Endodermal cell (in vitro differentiated cells): Measurements from ENCODE around the gene INTS1. TPM values are rescaled to one million over a fixed set of nuclear protein-coding genes. Genes with fewer than 3 reads are reported as not detected.

Source experiments
- DNase-seq: peaks from one replicate; pipeline ENCODE4 v3.0.0-alpha.2; 2017
- H3K27ac ChIP-seq: 2 replicates; pipeline ENCODE4 v1.5.1; 2013; ENCODE audit warnings: mild to moderate bottlenecking, low read depth, low read length, moderate library complexity
- H3K27me3 ChIP-seq: 2 replicates; pipeline ENCODE4 v1.6.1; 2013; ENCODE audit warnings: mild to moderate bottlenecking, low read length, moderate library complexity; ENCODE audit not compliant: insufficient read depth, control insufficient read depth, poor library complexity, severe bottlenecking
- H3K36me3 ChIP-seq: 2 replicates; pipeline ENCODE4 v1.7.0; 2013; ENCODE audit warnings: mild to moderate bottlenecking, low read length, moderate library complexity; ENCODE audit not compliant: control insufficient read depth, insufficient read depth
- H3K4me1 ChIP-seq: one replicate; pipeline ENCODE4 v1.7.0; 2013; ENCODE audit warnings: low read length; ENCODE audit not compliant: control insufficient read depth, insufficient read depth
- H3K4me3 ChIP-seq: 2 replicates; pipeline ENCODE4 v1.5.1; 2013; ENCODE audit warnings: mild to moderate bottlenecking, low read length, moderate library complexity
- H3K9ac ChIP-seq: 2 replicates; pipeline ENCODE4 v1.6.1; 2013; ENCODE audit warnings: mild to moderate bottlenecking, low read length, moderate library complexity; ENCODE audit not compliant: poor library complexity, severe bottlenecking; ENCODE audit errors: extremely low read depth
- H3K9me3 ChIP-seq: 2 replicates; pipeline ENCODE4 v1.6.1; 2013; ENCODE audit warnings: mild to moderate bottlenecking, low read length, moderate library complexity; ENCODE audit not compliant: control insufficient read depth
- H3K27ac Mint-ChIP-seq: 2 replicates; pipeline ENCODE4 v1.8.0; 2020; ENCODE audit warnings: mixed read lengths
- H3K27me3 Mint-ChIP-seq: 2 replicates; pipeline ENCODE4 v1.8.0; 2021; ENCODE audit warnings: mild to moderate bottlenecking, mixed read lengths; ENCODE audit not compliant: insufficient read depth
- H3K36me3 Mint-ChIP-seq: 2 replicates; pipeline ENCODE4 v1.8.0; 2020; ENCODE audit warnings: low read depth, mixed read lengths
- H3K4me1 Mint-ChIP-seq: 2 replicates; pipeline ENCODE4 v1.8.0; 2020; ENCODE audit warnings: mixed read lengths
- H3K4me3 Mint-ChIP-seq: 2 replicates; pipeline ENCODE4 v1.8.0; 2020; ENCODE audit warnings: mild to moderate bottlenecking, moderate library complexity, mixed read lengths
- H3K9me3 Mint-ChIP-seq: 2 replicates; pipeline ENCODE4 v1.8.0; 2020; ENCODE audit warnings: mild to moderate bottlenecking, mixed read lengths
- CTCF ChIP-seq: fragments of 200-600 bp; sonication (generic); conservative IDR thresholded peaks from 2 replicates; pipeline ENCODE4 v1.5.0; 2021; ENCODE audit warnings: antibody characterized with exemption, mild to moderate bottlenecking
- WGBS, 2 experiments: methylation state at CpG; one replicate each; pipeline versions ENCODE4 v1.1.5 to v1.1.7; 2013; ENCODE audit warnings: missing lambda C conversion rate in 2 of 2, mixed read lengths in 1 of 2; ENCODE audit not compliant: insufficient coverage in 1 of 2, insufficient read length in 1 of 2; 5-methylcytosine and 5-hydroxymethylcytosine counted together
- total RNA-seq, 2 donors: library from RNA; stranded (reverse); fragmentation: NEBNext Ultra II Directional in 1 of 2; extraction: Animal tissue kit (Norgen Biotek cat#: 25700) in 1 of 2; gene quantifications; 2 replicates in 1 of 2; 3 replicates in 1 of 2; pipeline ENCODE4 v1.2.1, GENCODE V29; 2021

INTS1 gene
- total RNA-seq, 2 donors from 2014 or later: 145 to 178 TPM

GRCh38 chr7:1493571-1493970, 10.6 kb downstream of the INTS1 start:
- H3K9ac ChIP-seq: no peak overlapping the region
- WGBS, 2 experiments: 95% methylated on average over 22 to 26 of the region's 26 CpGs
- Mint-ChIP-seq H3K36me3 (peaks cover 48% of the 10 kb centered on the region), H3K9me3 (no peaks in the 10 kb centered on the region), H3K4me1 (no peaks in the 10 kb centered on the region), H3K27ac (no peak overlapping the region), H3K4me3 (no peak overlapping the region), H3K27me3 (no peaks in the 10 kb centered on the region)
- no peak for DNase-seq
- H3K4me3 ChIP-seq: no peak overlapping the region
- no peaks in the 10 kb centered on the region for H3K9me3 ChIP-seq
- no peak overlapping the region for H3K27ac ChIP-seq
- H3K4me1 ChIP-seq: no peaks in the 10 kb centered on the region
- peaks cover 33% of the 10 kb centered on the region for H3K36me3 ChIP-seq
- TF ChIP-seq CTCF: no peak
- no peaks in the 10 kb centered on the region for H3K27me3 ChIP-seq

- H3K36me3 ChIP-seq: peaks cover 36% of the 10 kb centered on the region
- Mint-ChIP-seq H3K9me3 (no peaks in the 10 kb centered on the region), H3K27me3 (no peaks in the 10 kb centered on the region), H3K36me3 (peaks cover 50% of the 10 kb centered on the region), H3K4me1 (no peaks in the 10 kb centered on the region), H3K4me3 (no peak overlapping the region), H3K27ac (no peak overlapping the region)
- no peak for TF ChIP-seq CTCF
- 95% methylated on average over 16 to 20 of the region's 20 CpGs for WGBS, 2 experiments
- no peak overlapping the region for H3K27ac ChIP-seq
- no peak overlapping the region for H3K9ac ChIP-seq
- H3K4me1 ChIP-seq: no peaks in the 10 kb centered on the region
- no peak for DNase-seq
- H3K4me3 ChIP-seq: no peak overlapping the region
- H3K27me3 ChIP-seq: no peaks in the 10 kb centered on the region
- H3K9me3 ChIP-seq: no peaks in the 10 kb centered on the region
These were observed 11.1 kb downstream of the INTS1 start for GRCh38 chr7:1493129-1493528.

- Mint-ChIP-seq H3K36me3 (peaks cover 49% of the 10 kb centered on the region), H3K4me1 (no peaks in the 10 kb centered on the region), H3K27me3 (no peaks in the 10 kb centered on the region), H3K27ac (no peak overlapping the region), H3K9me3 (no peaks in the 10 kb centered on the region), H3K4me3 (no peak overlapping the region)
- no peak overlapping the region for H3K4me3 ChIP-seq
- no peak for DNase-seq
- TF ChIP-seq CTCF: no peak
- H3K27ac ChIP-seq: no peak overlapping the region
- H3K27me3 ChIP-seq: no peaks in the 10 kb centered on the region
- H3K4me1 ChIP-seq: no peaks in the 10 kb centered on the region
- 90 to 100% methylated on average over 2 to 33 of the region's 33 CpGs for WGBS, 2 experiments
- peaks cover 35% of the 10 kb centered on the region for H3K36me3 ChIP-seq
- H3K9me3 ChIP-seq: no peaks in the 10 kb centered on the region
- H3K9ac ChIP-seq: no peak overlapping the region
These were observed 11.5 kb downstream of the INTS1 start for GRCh38 chr7:1492640-1493039.
